A549 (cell line): ENCODE data around the gene FIZ1. TPM values are rescaled to one million over a fixed set of nuclear protein-coding genes. Genes with fewer than 3 reads are reported as not detected.

ENCODE experiments used
- ATAC-seq, 2 experiments: fragments of 200-7000 bp in 1 of 2; fragments of >200 bp in 1 of 2; cut with Nextera tagmentation in 1 of 2; cut with Tn5 transposase in 1 of 2; 3 replicates each; pipeline versions ENCODE4 v1.8.0 to v1.9.1; 2018 to 2020; ENCODE audit warnings: mild to moderate bottlenecking in 1 of 2, moderate library complexity in 1 of 2
- CTCF ChIA-PET: fragments of 300-600 bp; sonication (Branson Sonifier 250); formaldehyde crosslinking; extraction: SDS; loops from one replicate; lab custom pipeline; 2021; ENCODE audit warnings: antibody characterized with exemption, inconsistent platforms; lab: Yijun Ruan, JAX
- POLR2A ChIA-PET: fragments of 350-600 bp; formaldehyde crosslinking; extraction: SDS; loops from one replicate; lab custom pipeline; 2021; ENCODE audit warnings: antibody characterized with exemption, inconsistent platforms; lab: Yijun Ruan, JAX
- DNase-seq, 2 experiments: peaks; one replicate each; pipeline versions ENCODE4 v3.0.0 to v3.0.0-alpha.2; 2011 to 2016; ENCODE audit warnings: low read depth in 1 of 2, low spot score in 1 of 2
- FAIRE-seq: peaks from 2 replicates; lab custom pipeline; 2011; peaks lifted over from hg19 to GRCh38; lab: Jason Lieb, UNC
- H3K27ac ChIP-seq, 2 experiments: fragments of >200 bp; sonication (Bioruptor Twin); formaldehyde crosslinking; 3 replicates each; pipeline ENCODE4 v1.5.1; 2016 to 2017
- H3K4me1 ChIP-seq: fragments of >200 bp; sonication (Bioruptor Twin); formaldehyde crosslinking; 3 replicates; pipeline ENCODE4 v1.6.1; 2016
- H3K4me2 ChIP-seq: fragments of >200 bp; sonication (Bioruptor Twin); formaldehyde crosslinking; 3 replicates; pipeline ENCODE4 v1.6.1; 2016
- H3K4me3 ChIP-seq: fragments of >200 bp; sonication (Bioruptor Twin); formaldehyde crosslinking; 3 replicates; pipeline ENCODE4 v1.5.1; 2016
- H3K9me3 ChIP-seq: fragments of >200 bp; sonication (Bioruptor Twin); formaldehyde crosslinking; 3 replicates; pipeline ENCODE4 v1.6.1; 2016
- BCL3 ChIP-seq: fragments of >200 bp; sonication (Bioruptor Twin); formaldehyde crosslinking; IDR thresholded peaks from 3 replicates; pipeline ENCODE4 v1.6.1; 2016
- E2F6 ChIP-seq: IDR thresholded peaks from 2 replicates; pipeline ENCODE4 v1.6.1; 2012; ENCODE audit warnings: low read depth, borderline replicate concordance
- EHF ChIP-seq: fragments of 250-450 bp; sonication (Bioruptor Pico); IDR thresholded peaks from 2 replicates; pipeline ENCODE4 v1.5.0; 2020; ENCODE audit warnings: mild to moderate bottlenecking
- EP300 ChIP-seq, 2 experiments: fragments of >200 bp; sonication (Bioruptor Twin); formaldehyde crosslinking; IDR thresholded peaks; 2 replicates in 1 of 2; 3 replicates in 1 of 2; pipeline ENCODE4 v1.6.1; 2016 to 2017
- ESRRA ChIP-seq: fragments of 150-350 bp; IDR thresholded peaks from 2 replicates; pipeline ENCODE4 v1.6.1; 2014; ENCODE audit warnings: mild to moderate bottlenecking, low read length, borderline replicate concordance
- GATA3 ChIP-seq: IDR thresholded peaks from 2 replicates; pipeline ENCODE4 v1.6.1; 2012; ENCODE audit warnings: borderline replicate concordance
- HEYL ChIP-seq: fragments of 250-450 bp; sonication (Bioruptor Pico); IDR thresholded peaks from 2 replicates; pipeline ENCODE4 v1.8.0; 2021; ENCODE audit warnings: mild to moderate bottlenecking, moderate library complexity
- HOXA7 ChIP-seq: fragments of 250-450 bp; sonication (Bioruptor Pico); IDR thresholded peaks from 2 replicates; pipeline ENCODE4 v1.5.0; 2020; ENCODE audit warnings: mild to moderate bottlenecking, moderate library complexity
- KDM1A ChIP-seq: fragments of 200-600 bp; sonication (generic); IDR thresholded peaks from 2 replicates; pipeline ENCODE4 v1.6.1; 2016; ENCODE audit warnings: low read depth, mild to moderate bottlenecking
- NPAS2 ChIP-seq: fragments of 250-450 bp; sonication (Bioruptor Pico); IDR thresholded peaks from 2 replicates; pipeline ENCODE4 v1.8.0; 2022; ENCODE audit warnings: mild to moderate bottlenecking, moderate library complexity, borderline replicate concordance
- PBX3 ChIP-seq: IDR thresholded peaks from 2 replicates; pipeline ENCODE4 v1.6.1; 2012
- POLR2A ChIP-seq: IDR thresholded peaks from 2 replicates; pipeline ENCODE4 v1.6.1; 2012; ENCODE audit warnings: mild to moderate bottlenecking, low read length
- RAD21 ChIP-seq, 2 experiments: fragments of >200 bp in 1 of 2; sonication (Bioruptor Twin) in 1 of 2; formaldehyde crosslinking in 1 of 2; IDR thresholded peaks in 1 of 2; conservative IDR thresholded peaks in 1 of 2; 2 replicates in 1 of 2; 3 replicates in 1 of 2; pipeline ENCODE4 v1.6.1; 2012 to 2018; ENCODE audit warnings: inconsistent platforms in 1 of 2
- RFX5 ChIP-seq: fragments of 450-650 bp; IDR thresholded peaks from 2 replicates; pipeline ENCODE4 v1.7.1; 2014; ENCODE audit warnings: antibody characterized with exemption, mild to moderate bottlenecking, moderate library complexity
- WGBS: methylation state at CpG from one replicate; pipeline ENCODE4 v1.1.6; 2017; ENCODE audit errors: missing lambda C conversion rate; 5-methylcytosine and 5-hydroxymethylcytosine counted together
- polyA plus RNA-seq, 4 experiments: library from polyadenylated mRNA; depleted of rRNA in 3 of 4; stranded (reverse); fragments of >200 nt; fragmentation: RNase III in 1 of 4; extraction: RNeasy Plus Mini Kit Qiagen cat#74134 plus additional on column Dnase treatment in 1 of 4; gene quantifications; 2 replicates in 3 of 4; 3 replicates in 1 of 4; pipeline ENCODE4 v1.2.3, GENCODE V29; 2011 to 2017

Gene FIZ1
- polyA plus RNA-seq, 2 of the 4 experiments (the other 2 are of a cell fraction), result 10.3 to 16.9 TPM

- Histone ChIP-seq H3K4me1 (peaks cover 35% of the 10 kb centered on the region), H3K27ac (peak overlapping the region; percentile 92 to 97), H3K4me2 (peak overlapping the region; percentile 100), H3K4me3 (peak overlapping the region; percentile 63)
- CTCF ChIA-PET, result interaction anchor here (1.3 to 6.3 kb wide), 5 partner anchors 9 to 138 kb away, joined by 3 to 70 read pairs (median 11); no protein-coding TSS in a partner anchor
- ATAC-seq (peak in 1 of 2 experiments; percentile 6; a peak in 3 of 6 replicates), FAIRE-seq (no peak), DNase-seq (no peak)
- TF ChIP-seq NPAS2 (CRISPR knock-in tag), result no peak
- TF ChIP-seq KDM1A, result no peak
- TF ChIP-seq HEYL (CRISPR knock-in tag), result no peak
- TF ChIP-seq POLR2A, result peak; percentile 20; the same call in 1 of the 2 replicates
- TF ChIP-seq RFX5, result no peak
- TF ChIP-seq PBX3, result peak; percentile 46; the same call in 1 of the 2 replicates
- TF ChIP-seq ESRRA, result no peak
- TF ChIP-seq EHF, result no peak
- TF ChIP-seq HOXA7 (CRISPR knock-in tag), result no peak
- TF ChIP-seq EP300 (IDR thresholded peaks at IDR 0.05), result no peak
- no peak for TF ChIP-seq RAD21 (conservative IDR thresholded peaks at IDR 0.05 in 1 of 2, IDR thresholded peaks at IDR 0.05 in 1 of 2)
- TF ChIP-seq E2F6, result peak; percentile 43; the same call in 1 of the 2 replicates
- TF ChIP-seq GATA3, result 0 out of 2 replicates have a peak, but pooled peaks have one; percentile 0
- TF ChIP-seq, all 56 proteins: peak for 4
- POLR2A ChIA-PET, result interaction anchor here (0.6 to 4.1 kb wide), 4 partner anchors 10 to 479 kb away, joined by 3 to 25 read pairs (median 4); partner anchors contain the start of genes U2AF2 and ZNF787
- 49% methylated on average over 44 of the region's 65 CpGs for WGBS
- H3K9me3 ChIP-seq, result no peaks in the 10 kb centered on the region
Measured at GRCh38 chr19:55642153-55643002, 43.1 kb upstream of the FIZ1 start.

- Histone ChIP-seq H3K4me1 (peaks cover 29% of the 10 kb centered on the region), H3K4me2 (peak overlapping the region; percentile 100), H3K9me3 (no peaks in the 10 kb centered on the region), H3K27ac (peak overlapping the region; percentile 92 to 97), H3K4me3 (peak overlapping the region; percentile 63)
- TF ChIP-seq POLR2A (peak; percentile 2; the same call in 1 of the 2 replicates), PBX3 (peak; percentile 72), HEYL (CRISPR knock-in tag) (no peak), BCL3 (0 out of 3 replicates have a peak, but pooled peaks have one; percentile 20)
- DNase-seq (peak; percentile 63 to 68), FAIRE-seq (no peak), ATAC-seq (peak; percentile 14 to 23)
- ChIA-PET POLR2A (interaction anchor here (0.6 to 4.1 kb wide), 4 partner anchors 9 to 406 kb away, joined by 3 to 25 read pairs (median 4); partner anchors contain the start of gene U2AF2), CTCF (interaction anchor here (1.9 to 6.3 kb wide), 4 partner anchors 9 to 137 kb away, joined by 5 to 70 read pairs (median 16); no protein-coding TSS in a partner anchor)
- 3% methylated on average over 24 of the region's 25 CpGs for WGBS
Measured at GRCh38 chr19:55641426-55642152, 42.3 kb upstream of the FIZ1 start.
